ENCODE data around the gene PRAMEF11.
"Not testable (repeated sequence)": the region's sequence is repeated elsewhere in the genome, so short reads cannot be mapped to it uniquely, and the experiment has no call there.

The PRAMEF11 gene

DNA sequence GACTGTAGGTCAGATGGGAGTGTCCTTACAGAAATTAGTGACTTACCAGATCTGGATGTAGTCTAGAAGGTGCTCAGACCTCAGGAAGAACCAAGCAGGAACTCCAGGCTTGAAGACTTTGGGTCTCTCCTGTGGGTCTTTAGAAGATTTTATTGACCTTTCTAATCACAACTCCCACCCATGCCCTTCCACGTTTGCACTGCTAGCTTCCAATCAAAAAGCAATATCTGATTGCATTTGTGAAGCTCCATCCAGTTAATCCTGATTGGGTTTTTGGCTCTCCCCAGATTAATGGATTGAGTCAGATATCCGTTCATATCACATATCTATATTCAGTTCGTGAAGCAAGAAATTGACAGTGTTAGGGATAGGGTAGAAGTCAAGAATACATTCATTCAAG is at the start of gene PRAMEF11:
Gene PRAMEF11 (minus strand): TSS at position 101 of the 400 bp plus-strand sequence. CDS start 2,621 bp downstream, outside the sequence.
- not testable (repeated sequence) for DNase-seq (ENCODE audit: low read depth in 2 of 2)

DNA sequence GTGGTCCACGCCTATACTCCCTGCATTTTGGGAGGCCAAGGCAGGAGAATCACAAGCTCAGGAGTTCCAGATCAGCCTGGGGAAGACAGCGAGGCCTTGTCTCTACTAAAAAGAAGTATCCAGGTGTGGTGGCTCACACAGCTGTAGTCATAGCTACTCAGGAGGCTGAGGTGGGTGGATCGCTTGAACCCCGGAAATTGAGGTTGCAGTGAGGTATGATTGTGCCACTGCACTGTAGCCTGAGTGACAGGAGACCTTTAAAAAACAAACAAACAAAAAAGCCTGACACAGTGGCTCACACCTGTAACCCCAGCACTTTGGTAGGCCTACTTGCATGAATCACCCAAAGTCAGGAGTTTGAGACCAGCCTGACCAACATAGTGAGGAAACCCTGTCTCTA is 47.2 kb upstream of the PRAMEF11 start:
- not testable (repeated sequence) for DNase-seq (ENCODE audit: low read depth in 2 of 2)

DNA sequence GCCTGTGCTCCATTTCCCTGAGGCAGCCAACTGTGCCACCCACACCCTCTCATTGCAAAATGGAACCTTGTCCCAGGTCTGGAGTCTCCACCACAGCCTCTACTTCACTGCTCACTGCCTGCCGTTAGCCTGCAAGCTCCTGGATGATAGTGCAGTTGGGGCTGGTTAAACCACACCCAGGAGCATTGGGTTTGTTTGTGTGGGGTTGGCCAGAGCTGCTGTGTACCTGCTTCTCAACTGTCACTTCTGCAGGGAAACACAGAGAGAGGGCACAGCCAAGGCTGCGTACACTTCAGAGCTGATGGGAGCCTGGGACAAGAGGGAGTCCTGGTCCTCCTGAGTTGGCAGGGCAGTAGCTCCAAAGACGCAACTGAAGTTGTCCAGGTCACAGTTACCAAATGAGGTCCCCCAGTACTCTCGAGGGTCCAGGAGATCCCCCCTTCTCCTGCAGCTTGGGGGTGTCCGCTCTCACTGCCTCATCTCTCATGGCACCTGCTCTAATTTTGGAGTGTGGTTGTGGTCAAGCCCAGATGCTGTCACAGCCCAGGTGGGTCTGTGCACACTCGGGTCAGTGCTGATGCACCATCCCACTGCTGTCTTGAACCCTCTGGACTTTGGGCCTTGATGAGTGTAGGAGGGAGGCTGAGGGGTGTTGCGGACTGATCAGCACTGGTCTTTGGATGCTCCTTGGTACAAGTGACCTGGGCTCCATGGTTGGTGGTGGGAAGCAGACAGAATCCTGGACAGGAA is 32.1 kb upstream of the PRAMEF11 start:
- not testable (repeated sequence) for DNase-seq (ENCODE audit: low read depth in 2 of 2)

DNA sequence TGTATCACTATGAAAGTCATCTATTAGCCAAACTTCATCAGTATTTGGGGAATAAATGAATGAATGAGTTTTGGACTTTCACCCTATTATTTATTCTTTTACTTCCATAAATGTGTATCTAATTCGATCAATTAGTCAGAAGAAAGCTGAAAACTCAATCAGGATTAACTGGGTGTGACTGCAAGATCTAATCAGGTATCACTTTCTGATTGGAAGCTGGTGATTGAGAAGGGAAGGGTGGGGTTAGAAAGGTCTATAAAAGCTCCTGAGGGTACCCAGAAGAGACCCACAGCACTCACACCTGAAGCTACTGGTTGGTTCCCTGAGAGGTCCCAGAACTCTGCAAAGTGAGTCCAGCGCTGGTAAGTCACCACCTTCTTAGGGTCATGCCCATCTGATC is 25.6 kb upstream of the PRAMEF11 start, which contains the start of gene PRAMEF2:
Gene PRAMEF2 (plus strand): TSS at position 301 of the 400 bp plus-strand sequence. CDS start 1,924 bp downstream, outside the sequence.
- not testable (repeated sequence) for DNase-seq (ENCODE audit: low read depth in 2 of 2)

DNA sequence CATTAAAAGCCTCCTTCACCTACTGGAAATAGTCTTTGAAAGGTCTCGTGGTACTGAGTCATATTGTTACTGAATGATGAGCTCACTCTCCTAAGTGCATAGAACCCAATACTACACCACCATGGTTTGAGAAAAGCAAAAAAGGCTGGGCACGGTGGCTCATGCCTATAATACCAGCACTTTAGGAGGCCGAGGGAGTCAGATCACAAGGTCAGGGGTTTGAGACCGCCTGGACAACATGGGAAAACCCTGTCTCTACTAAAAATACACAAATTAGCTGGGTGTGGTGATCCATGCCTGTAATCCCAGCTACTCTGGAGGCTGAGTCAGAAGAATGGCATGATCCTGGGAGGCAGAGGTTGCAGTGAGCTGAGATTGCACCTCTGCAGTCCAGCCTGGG is 20.6 kb upstream of the PRAMEF11 start:
- no peak for DNase-seq (ENCODE audit: low read depth in 2 of 2)

DNA sequence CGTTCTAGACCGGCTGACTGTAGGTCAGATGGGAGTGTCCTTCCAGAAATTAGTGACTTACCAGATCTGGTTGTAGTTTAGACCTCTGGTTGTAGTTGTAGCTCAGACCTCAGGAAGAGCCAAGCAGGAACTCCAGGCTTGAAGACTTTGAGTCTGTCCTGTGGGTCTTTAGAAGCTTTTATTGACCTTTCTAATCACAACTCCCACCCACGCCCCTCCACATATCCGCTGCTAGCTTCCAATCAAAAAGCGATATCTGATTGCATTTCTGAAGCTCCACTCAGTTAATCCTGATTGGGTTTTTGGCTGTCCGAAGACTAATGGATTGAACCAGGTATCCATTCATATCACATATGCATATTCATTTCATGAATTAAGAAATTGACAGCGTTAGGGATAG is 17.4 kb upstream of the PRAMEF11 start, which contains the start of gene HNRNPCL1:
Gene HNRNPCL1 (minus strand): TSS at position 101 of the 400 bp plus-strand sequence. CDS start 431 bp downstream, outside the sequence.
- not testable (repeated sequence) for DNase-seq (ENCODE audit: low read depth in 2 of 2)

DNA sequence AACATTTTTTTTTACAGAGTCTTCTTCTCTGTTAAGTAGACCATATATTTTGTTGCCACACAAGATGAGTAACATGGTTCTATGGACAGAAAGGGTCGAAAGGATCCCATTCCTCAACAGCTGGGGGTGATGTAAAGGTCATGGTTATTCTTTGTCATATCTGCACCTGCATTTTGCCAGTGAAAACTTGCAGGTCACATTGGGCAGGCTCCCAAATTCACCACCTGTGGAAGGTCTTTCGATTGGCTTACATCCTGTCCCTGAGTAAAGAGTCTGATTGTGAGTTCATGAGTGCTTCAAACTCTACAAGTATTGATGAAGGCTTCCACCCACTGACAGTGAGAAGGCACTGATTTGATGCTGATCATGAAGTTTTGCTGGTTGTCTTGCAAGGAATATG is 2.0 kb upstream of the PRAMEF11 start:
- DNase-seq (ENCODE audit: low read depth in 2 of 2): not testable (repeated sequence)

DNA sequence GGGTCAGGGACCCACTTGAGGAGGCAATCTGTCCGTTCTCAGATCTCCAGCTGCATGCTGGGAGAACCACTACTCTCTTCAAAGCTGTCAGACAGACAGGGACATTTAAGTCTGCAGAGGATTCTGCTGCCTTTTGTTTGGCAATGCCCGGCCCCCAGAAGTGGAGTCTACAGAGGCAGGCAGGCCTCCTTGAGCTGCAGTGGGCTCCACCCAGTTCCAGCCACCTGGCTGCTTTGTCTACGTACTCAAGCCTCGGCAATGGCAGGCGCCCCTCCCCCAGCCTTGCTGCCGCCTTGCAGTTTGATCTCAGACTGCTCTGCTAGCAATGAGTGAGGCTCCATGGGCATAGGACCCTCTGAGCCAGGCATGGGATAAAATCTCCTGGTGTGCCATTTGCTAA is 12.1 kb downstream of the PRAMEF11 start:
- not testable (repeated sequence) for DNase-seq (ENCODE audit: low read depth in 2 of 2)

DNA sequence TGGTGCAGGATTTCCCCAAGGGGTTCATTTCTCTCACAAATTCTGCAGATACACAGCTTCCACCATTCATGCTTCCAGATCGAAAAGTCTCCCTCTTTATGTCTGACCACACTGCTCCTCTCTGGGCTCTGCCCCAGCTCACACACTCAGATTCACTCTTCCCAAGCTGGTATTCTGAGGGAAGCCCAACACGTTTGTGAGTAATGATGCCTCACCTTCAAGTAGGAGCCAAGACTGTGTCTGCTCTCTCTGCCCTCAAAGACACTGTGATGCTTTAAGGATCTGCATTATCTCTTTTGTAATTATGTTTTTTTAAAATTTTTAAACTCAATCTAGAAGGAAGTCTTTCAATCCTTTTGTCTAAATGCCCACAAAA is 19.8 kb downstream of the PRAMEF11 start:
- no peak for DNase-seq (ENCODE audit: low read depth in 2 of 2)

DNA sequence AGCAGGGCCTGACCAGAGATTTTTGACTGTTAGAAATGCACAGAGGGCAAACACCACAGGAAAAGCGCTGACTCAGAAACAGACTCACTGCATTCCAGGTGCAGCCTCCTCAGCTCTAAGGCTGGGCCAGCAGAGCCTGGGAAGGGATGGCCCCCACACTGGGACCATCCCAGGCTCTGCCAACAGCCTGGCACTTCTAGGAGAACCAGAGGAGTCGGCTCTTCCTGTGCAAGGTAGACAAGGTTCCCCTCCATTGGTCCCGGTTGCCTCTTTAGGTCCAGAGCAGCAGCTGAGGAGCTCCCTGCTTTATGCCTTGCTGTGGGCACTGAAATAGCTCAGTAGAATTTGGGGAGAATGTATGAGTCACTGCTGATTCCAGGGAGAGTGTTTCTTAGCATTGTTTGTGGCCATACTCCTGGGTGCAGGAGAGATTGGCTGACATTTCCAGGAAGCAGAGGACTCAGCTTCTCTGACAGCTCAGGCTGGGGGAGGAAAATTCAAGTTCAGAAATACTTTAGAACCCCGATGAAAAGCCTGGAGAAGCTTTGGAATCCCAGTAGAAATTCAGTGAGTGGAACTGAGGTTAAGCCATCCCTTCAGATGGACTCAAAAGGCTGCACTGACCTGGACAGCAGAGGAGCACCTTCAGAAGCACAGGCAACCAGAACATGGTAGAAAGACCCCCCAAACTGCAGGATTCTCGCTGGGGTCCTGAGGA is 20.4 kb downstream of the PRAMEF11 start:
- DNase-seq (ENCODE audit: low read depth in 2 of 2): no peak

DNA sequence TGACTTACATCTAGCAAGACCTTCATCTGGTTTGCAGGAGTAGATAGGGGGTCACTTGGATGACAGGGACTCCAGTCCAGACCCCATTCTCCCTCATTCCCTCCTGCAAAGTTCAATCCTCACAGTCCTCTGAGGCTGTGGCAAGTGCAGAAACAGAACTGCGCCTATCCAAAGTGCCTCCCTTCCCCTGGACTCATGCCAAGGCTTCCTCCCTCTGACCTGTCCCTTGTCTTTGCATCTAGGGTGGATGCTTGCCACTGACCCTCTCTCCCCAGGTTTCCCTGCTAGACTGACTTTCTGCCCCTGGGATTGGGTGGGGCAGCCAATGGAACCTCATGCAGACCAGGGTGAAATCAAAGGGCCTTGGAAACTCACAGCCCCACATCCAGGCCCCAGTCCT is 21.3 kb downstream of the PRAMEF11 start:
- no peak for DNase-seq (ENCODE audit: low read depth in 2 of 2)

DNA sequence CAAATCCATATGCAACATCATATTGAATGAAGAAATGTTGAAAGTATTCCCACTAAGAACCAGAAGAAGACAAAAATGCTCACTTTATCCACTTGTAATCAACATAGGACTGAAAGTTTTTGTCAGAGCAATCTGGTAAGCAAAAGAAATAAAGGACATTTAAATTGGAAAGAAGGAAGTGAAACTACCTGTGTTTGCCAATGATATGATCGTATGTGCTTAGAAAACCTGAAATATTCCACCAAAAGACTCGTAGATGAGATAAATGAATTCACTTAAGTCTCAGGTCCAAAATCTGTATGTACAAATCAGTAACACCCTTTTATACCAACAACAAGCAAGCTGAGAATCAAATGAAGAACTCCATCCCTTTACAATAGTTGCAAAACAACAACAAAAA is 31.5 kb downstream of the PRAMEF11 start:
- no peak for DNase-seq (ENCODE audit: low read depth in 2 of 2)

DNA sequence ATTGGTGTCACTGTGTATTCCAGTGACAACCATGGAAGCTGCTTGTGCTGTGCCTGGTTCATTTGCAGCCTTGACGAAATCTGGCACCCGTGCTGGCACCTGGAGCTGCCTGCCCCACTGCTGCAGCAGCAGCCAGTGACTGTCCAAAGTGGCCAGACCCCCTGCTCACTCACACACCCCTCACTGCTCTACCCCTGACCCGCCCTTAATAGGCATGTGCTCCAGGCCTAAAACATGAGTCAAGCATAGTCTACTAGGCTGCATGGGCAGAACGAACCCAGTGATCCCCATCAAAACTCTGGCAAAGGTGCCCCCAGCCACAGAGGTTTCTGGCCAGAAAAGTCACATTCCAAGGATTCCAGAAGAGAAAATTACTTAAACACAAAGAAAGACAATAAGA is 32.3 kb downstream of the PRAMEF11 start:
- no peak for DNase-seq (ENCODE audit: low read depth in 2 of 2)

DNA sequence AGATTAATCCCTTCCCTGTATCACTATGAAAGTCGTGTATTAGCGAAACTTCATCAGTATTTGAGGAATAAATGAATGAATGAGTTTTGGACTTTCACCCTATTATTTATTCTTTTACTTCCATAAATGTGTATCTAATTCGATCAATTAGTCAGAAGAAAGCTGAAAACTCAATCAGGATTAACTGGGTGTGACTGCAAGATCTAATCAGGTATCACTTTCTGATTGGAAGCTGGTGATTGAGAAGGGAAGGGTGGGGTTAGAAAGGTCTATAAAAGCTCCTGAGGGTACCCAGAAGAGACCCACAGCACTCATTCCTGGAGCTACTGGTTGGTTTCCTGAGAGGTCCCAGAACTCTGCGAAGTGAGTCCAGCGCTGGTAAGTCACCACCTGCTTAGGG is 40.1 kb downstream of the PRAMEF11 start, which contains the start of gene PRAMEF1:
Gene PRAMEF1 (plus strand): TSS at position 301 of the 400 bp plus-strand sequence. CDS start 1,831 bp downstream, outside the sequence.
- not testable (repeated sequence) for DNase-seq (ENCODE audit: low read depth in 2 of 2)

DNA sequence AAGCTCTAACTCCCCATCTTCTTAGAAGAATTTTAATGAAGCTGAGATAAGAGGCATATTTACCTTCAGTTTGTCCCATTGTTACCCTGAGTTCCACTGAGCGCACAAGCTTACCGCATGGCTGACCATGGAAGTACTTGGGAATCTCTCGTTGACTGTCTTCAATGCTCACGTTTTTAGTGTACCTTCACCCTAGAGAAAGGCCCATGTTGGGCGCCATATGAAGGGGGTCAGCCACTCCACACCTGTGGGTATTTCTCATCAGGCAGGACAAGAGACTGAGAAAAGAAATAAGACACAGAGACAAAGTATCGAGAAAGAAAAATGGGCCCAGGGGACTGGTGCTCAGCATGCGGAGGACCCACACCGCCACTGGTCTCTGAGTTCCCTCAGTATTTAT is 46.5 kb downstream of the PRAMEF11 start:
- not testable (repeated sequence) for DNase-seq (ENCODE audit: low read depth in 2 of 2)

DNA sequence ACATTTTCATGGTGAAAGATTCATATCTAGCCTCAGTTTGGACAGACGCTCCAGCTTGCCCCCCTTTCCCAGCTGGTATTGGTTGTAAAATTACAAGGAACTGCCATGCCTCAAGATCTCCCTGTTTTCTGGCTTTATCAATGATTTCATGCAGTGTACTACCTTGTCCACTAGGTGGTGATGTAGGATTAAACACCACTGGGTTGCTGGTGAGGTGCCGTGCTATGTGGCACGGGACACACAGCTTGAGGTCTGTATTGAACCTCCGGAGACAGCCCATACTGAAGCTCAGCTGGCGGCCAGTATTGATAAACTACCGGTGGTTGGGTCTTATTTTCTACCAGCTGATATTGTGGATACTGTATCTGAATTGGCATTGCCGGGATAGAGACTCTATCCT is 47.4 kb downstream of the PRAMEF11 start:
- DNase-seq (ENCODE audit: low read depth in 2 of 2): not testable (repeated sequence)

DNA sequence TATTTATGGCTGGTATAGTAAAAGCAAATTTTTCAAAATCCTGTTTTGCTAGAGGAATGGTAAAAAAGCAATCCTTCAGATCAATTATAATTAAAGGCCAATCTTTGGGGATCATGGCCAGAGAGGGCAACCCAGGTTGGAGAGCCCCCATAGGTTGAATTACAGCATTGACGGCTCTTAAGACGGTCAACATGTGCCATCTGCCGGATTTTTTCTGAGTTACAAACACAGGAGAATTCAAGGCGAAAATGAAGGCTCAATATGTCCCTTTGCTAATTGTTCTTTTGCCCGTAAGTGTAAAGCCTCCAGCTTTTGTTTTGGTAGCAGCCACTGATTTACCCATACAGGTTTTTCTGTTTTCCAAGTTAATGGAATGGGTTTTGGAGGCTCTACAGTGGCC is 49.7 kb downstream of the PRAMEF11 start:
- DNase-seq (ENCODE audit: low read depth in 2 of 2): not testable (repeated sequence)

DNA sequence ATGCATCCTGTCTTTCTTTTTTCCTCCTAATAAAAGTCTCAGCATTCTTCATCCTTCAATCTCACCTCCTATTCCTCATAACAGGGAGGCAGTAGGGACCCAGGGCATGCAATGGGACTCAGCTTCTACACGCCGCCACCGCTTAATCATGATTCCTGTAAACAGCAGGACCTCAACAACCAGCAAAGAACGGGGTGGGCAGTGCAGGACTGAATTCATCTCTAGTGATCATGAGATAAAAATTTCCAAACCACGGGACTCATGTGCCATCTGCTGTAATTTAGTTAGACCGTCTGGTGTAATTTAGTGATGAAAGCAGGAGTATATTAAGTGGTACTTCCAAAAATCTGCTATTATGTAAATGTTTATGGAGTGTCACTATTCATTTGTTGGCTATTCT is 52.3 kb downstream of the PRAMEF11 start:
- no peak for DNase-seq (ENCODE audit: low read depth in 2 of 2)

DNA sequence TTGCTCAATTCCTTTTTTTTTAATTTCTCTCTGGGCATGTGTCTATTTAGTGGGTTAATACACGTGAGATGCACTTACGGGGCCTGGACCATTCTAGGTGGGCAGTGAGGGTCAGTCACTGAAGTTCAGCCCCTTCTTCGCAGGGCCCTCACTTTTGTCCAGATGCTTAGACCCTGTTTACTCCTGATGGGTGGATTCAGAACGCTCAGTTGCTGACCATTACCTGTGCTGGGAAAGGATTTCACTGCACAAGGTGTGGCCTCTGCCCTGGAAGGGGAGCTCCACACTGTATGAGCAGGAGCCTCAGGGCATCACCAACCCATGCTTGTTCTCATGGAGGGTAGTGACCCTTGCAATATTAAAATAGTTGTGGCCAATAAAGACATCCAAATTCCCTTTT is 53.1 kb downstream of the PRAMEF11 start:
- no peak for DNase-seq (ENCODE audit: low read depth in 2 of 2)

DNA sequence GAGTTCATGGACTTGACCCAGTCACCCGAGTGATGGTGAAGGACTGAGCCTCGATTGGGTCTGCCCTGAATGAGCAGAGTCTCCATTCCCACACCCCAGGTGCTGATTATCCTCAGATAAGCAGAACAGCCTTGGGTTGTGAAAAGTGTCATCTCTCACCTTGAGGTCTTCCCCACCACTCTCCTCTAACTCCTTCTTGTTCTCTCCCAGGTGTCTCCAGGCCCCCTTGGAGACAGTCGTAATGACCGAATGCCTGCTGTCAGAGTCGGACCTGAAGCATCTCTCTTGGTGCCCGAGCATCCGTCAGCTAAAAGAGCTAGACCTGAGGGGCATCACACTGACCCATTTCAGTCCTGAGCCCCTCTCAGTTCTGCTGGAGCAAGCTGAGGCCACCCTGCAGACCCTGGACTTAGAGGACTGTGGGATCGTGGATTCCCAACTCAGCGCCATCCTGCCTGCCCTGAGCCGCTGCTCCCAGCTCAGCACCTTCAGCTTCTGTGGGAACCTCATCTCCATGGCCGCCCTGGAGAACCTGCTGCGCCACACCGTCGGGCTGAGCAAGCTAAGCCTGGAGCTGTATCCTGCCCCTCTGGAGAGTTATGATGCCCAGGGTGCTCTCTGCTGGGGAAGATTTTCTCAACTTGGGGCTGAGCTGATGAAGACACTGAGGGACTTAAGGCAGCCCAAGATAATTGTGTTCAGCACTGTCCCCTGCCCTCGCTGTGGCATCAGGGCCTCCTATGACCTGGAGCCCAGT is 54.2 kb downstream of the PRAMEF11 start:
- DNase-seq (ENCODE audit: low read depth in 2 of 2): no peak

DNA sequence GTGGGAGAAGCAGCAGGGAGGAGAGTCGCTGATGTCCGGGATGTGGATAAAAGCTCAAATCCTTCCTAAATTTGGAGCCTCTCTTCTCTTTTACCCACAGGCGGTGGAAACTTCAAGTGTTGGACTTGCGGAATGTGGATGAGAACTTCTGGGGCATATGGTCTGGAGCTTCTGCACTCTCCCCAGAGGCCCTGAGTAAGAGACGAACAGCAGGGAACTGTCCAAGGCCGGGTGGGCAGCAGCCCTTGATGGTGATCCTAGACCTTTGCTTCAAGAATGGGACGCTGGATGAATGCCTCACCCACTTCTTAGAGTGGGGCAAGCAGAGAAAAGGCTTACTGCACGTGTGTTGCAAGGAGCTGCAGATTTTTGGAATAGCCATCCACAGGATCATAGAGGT is 55.8 kb downstream of the PRAMEF11 start:
- DNase-seq (ENCODE audit: low read depth in 2 of 2): no peak

DNA sequence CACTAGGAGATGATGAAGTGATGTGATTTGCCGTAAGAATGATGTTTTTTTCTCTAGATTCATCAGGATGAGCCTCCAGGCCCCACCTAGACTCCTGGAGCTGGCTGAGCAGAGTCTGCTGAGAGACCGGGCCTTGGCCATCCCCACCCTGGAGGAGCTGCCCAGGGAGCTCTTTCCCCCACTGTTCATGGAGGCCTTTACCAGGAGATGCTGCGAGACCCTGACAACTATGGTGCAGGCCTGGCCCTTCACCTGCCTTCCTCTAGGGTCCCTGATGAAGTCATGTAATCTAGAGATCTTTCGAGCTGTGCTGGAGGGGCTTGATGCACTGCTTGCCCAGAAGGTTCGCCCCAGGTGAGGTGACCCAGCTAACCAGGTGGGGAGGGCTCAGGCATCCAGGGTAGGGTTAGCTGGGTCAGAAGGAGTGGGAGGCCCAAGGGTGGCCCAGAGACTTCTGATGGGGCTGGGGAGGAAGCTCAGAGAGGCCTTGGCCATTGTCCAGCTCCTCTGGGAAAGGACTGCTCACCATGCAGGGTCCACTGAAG is 56.3 kb downstream of the PRAMEF11 start:
- no peak for DNase-seq (ENCODE audit: low read depth in 2 of 2)
